Embryonic facial prominence (tissue), 1 donor: ENCODE data around the gene GP1BA.
A peak's percentile ranks its signal among the peaks of the same experiment; 100 is the strongest.

Experiments
- DNase-seq: peaks from one replicate; pipeline ENCODE4 v3.0.0-alpha.2; 2016; ENCODE audit errors: extremely low spot score

The GP1BA gene

DNA sequence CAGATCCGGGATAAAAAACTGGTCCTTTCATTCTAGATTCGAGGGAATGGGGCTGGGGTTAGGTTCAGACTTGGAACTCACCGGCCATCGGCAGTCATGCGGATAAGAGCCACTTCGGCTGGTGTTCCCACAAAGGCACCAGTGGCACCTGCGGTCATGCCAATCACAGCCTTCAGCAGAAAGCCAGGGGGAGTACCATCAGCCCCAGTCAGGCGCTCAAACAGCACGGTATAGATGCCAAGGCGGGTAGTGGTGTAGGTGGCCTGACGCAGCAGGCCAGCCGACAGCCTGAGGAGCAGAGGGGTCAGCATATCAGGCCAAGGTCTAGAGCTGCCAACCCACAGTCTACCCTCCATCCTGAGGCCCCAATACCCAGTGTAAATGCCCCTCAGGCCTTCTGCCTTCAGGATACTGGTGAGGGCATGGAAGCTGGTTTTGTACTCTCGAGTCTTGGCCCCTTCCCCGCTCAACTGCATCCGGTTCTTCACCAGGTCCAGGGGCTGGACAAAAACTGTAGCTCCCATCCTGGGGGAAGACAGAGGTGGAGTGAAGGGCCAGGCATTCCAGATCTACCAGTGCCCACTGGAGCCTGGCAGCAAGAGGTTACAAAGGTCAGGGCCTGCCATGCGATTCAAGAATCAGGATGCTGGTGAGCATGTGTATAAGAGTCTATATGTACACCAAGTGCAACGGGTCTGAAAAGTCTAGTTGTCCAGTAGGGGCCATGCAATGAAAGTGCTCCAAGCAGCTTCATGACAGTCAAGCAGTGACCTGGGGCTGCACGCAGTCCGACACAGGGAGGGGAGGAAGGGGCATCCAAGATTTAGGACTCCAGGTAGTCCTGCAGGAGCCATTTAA, 6.8 kb downstream of the GP1BA start:
- no peak for DNase-seq

DNA sequence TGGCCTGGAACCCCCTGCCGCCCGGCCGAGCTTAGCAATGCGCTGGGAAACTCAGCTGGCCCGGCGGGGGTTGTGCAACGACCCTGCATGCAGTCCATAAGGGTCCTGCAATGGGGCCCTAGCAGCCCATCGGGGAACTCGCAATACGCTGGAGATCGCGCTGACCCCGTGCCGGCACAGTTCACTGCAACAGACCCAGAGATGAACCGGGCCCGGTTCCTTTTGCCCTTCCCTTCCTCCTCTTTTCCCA, 7.4 kb downstream of the GP1BA start:
- DNase-seq = no peak

DNA sequence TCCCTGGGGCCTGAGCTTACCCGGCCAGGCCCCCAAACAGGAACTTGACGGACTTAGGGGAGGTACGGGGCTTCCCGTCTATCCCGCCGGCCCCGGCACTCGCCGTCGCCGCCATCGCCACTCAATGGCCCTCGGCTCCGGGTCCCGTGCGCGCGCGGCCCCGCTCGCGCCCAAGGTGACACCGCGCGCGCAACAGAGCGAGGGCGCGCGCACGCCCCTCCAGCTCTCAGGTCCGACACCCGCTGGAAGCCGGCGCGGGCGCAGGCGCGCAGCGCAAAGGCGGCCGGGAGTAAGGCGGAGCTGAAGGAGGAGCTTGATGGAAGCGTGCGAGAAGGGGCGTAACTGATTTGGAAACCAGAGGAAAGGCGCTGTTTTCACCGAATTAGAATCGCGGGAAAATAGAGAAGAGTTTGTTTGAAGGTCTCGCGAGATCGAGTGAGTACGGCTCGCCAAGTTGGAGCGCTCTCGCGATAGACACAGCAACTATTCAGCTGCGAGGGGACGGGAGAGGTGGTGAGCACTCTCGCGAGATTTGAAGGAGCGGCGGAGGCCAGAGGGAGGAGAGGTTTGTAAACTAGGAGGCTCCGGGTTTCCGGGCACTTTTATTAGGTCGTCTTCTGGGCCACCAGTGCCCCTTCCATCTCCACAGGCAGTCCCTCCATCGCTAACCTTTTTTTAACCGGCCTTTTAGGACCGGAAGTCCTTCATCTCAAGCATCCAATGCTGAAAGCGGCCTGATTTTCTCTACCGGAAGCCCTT, 7.9 kb downstream of the GP1BA start, which contains the start of the genes RNF167 and SLC25A11:
TSS of gene RNF167 (plus strand) at position 473 of the 759 bp plus-strand sequence. CDS start 642 bp downstream, outside the sequence.
TSS of gene SLC25A11 (minus strand) at position 251 of the 759 bp plus-strand sequence. CDS start at position 115, 136 bp downstream.
- DNase-seq = peak; percentile 100

DNA sequence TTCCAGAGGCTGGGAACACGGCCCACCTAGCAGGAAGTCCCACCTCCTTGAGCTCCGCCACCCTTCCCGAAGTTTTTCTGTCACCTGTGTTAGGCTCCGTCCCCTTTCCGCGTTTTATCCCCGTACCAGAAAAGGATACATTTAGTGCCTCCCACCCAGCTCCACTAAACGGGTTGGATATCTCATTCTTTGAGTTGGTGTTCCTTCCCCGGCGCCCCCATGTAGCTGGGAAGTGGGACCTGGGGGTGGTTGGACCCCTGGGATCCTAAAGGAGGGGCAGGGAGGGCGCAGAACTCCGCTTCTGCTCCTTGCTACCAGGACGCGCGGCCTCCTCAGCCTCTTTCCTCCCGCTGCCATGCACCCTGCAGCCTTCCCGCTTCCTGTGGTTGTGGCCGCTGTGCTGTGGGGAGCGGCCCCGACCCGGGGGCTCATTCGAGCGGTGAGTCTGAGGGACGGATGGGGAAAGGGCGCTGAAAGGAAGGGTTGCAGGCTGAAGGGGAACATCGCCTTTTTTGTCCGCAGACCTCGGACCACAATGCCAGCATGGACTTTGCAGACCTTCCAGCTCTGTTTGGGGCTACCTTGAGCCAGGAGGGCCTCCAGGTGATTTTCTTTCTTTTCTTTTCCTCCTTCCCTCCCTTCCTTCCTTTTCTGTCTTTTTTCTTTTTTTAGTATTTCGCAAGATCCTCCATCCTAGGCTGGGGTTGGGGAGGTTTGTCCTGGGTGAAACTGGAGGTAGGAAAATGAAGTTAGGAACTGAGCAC, 8.7 kb downstream of the GP1BA start:
- DNase-seq = no peak

DNA sequence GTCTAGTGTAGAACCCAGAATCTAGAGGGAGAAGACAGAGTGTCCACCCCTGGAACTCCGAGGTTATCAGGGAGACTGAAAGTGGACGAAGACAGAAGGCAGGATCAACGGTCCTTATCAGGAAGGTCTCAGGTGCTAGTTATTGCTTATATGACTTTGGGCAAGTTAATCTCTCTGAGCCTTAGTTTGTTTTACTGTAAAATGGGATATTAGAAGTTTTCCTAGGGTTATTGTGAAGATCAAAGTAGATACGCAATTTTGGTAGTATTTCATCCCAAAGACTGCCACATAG, 9.2 kb downstream of the GP1BA start:
- no peak for DNase-seq

DNA sequence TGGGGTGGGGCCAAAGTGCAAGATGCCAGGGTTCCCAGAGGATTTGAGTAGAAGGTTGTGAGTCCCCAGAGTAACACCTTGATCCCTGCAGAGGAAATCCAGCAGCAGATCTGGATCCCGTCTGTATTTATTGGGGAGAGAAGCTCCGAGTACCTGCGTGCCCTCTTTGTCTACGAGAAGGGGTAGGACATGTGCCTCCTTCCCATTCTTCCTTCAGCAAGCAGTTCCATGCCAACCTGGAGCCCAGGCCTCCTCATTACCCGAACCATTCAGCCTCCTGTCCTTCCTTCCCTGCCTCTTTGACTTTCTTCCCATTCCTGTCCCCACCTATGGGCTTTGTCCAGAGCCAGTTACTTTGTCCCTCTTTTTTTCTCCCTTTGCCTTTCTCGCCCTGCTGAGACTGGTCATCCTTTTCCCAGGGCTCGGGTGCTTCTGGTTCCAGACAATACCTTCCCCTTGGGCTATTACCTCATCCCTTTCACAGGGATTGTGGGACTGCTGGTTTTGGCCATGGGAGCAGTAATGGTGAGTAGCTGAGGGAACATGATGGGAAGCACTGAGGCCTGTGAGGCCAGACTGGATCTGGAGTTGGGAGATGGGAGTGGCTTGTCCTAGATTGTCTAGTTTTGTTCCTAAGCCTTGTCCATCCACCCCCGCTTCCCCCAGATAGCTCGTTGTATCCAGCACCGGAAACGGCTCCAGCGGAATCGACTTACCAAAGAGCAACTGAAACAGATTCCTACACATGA, 10.9 kb downstream of the GP1BA start:
- DNase-seq = no peak

DNA sequence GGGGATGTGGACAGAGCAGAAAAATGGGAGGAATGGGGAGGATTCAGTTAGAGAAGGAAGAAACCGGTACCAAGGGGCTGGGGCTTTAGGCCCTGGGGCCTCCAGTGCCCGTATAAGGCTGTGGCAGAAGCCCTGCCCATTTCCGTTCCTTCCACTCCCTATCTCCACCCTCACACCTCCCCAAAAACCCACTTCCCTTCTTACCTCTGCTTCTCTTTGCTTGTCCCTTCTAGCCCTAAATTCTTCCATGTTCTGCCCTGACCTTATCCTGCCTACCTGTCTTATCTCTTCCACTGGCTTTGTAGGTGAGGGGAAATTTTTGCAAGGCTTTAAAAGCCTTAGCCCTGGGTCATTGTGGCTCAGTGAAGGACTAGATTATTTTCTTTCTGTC, 12.1 kb downstream of the GP1BA start:
- no peak for DNase-seq

DNA sequence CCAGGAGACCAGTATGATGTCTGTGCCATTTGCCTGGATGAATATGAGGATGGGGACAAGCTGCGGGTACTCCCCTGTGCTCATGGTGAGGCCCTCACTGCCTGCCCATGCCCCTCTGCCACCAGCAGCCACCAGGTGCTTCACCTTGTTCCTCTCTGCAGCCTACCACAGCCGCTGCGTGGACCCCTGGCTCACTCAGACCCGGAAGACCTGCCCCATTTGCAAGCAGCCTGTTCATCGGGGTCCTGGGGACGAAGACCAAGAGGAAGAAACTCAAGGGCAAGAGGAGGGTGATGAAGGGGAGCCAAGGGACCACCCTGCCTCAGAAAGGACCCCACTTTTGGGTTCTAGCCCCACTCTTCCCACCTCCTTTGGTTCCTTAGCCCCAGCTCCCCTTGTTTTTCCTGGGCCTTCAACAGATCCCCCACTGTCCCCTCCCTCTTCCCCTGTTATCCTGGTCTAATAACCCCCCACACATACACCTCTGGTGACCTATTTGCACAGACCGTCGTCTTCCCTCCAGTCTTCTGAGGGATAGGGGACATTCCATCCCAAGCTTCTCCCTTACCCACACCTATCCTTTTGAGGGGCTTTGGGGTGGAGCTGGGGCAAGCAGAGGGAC, 12.6 kb downstream of the GP1BA start:
- no peak for DNase-seq

DNA sequence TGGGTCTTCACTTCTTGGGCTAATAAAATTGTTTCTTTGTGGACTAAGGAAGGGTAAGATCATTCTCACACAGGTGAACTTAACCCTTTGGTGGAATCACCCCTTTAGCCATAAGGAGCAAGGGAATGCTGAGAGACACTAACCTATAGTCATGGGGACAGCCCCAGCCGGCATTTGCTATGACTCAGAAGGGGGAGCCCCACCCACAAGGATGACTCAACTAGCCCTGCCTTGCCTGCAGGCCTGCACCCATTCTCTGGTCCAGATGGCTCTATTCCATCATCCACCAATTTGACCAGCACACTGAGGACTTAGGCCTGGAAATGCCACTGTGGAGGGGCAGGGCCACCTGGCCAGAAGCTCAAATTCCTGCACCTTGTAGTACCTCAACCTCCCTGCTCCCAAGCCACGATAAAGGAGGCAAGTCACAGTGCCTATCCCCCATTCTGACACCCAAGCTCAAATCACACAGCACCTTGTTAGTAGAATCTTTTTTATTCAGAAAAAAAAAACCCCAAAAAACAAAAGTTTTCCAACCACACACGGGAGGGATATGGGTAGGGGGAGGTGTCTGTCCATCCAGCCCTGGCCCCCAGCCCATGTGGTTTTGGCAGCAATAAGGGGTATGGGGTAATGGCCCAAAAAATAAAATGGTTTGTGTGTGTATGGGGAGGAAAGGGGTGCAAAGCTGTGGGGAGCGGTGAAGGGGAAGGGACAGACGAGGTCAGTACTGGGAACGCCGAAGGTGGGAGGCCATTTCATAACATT, 13.3 kb downstream of the GP1BA start:
- no peak for DNase-seq

DNA sequence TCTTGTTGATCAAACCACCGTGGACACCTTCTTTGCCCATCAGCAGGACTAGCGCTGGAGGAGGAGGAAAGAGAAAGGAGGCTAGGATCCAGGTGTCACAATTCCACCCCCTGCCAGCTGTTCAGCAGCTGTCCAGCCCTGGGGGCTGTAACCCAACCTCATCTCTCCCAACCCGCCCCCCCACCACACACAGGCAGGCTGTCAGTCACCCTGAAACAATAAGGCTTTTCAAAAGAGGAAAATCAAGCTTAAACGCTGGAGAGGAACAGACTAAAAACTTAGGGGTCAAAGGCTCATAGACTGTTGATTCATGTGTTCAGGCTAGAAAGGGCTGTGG, 13.8 kb downstream of the GP1BA start:
- no peak for DNase-seq

DNA sequence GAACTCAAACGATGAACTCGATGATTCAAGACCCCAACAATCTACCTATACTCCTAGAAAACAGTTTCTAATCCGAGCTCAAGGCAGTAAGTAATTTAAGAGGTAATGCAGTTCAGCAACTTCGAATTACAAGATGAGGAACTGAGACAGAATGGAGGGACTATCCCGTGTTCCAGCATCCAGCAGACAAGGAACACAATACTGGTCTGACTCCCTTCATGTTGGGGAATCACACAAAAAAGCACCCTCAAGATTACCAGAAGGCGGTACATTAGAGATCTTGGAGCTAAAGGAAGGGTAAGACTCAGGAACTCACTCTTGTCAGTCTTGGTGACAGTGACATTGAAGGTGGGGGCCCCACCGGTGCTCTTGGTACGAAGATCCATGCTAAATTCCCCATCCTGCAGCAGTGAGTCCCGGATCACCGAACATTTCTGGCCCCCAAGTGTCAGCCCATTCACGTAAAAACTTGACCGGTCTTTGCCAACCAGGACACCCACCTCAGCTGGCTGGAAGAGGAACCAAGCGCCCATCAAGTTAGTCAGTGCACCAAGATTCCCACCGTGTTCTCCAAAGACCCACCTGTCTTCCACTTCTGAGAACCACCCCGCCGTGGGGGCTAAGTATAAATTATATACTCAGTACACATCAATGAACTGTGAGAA, 14.4 kb downstream of the GP1BA start:
- DNase-seq = no peak

DNA sequence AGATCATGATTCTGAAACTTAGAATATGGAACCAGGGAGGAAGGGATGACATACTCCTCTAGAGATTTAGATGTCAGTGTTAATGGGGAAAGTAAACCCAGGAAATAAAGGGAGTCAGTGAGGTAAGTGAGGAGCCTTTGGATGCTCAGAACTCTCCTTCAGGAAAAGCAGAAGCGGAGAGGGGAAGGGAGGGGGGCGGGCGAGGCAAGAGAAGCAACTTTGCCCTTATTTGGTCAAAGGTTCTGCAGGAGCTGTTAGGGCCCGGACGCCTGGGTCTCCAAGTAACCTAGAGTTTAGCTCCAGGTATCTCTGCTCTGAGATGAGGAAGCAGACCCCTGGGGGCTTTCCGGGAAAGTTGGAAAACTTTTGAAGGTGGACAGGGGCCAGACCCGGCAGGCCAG, 14.9 kb downstream of the GP1BA start:
- DNase-seq = no peak

DNA sequence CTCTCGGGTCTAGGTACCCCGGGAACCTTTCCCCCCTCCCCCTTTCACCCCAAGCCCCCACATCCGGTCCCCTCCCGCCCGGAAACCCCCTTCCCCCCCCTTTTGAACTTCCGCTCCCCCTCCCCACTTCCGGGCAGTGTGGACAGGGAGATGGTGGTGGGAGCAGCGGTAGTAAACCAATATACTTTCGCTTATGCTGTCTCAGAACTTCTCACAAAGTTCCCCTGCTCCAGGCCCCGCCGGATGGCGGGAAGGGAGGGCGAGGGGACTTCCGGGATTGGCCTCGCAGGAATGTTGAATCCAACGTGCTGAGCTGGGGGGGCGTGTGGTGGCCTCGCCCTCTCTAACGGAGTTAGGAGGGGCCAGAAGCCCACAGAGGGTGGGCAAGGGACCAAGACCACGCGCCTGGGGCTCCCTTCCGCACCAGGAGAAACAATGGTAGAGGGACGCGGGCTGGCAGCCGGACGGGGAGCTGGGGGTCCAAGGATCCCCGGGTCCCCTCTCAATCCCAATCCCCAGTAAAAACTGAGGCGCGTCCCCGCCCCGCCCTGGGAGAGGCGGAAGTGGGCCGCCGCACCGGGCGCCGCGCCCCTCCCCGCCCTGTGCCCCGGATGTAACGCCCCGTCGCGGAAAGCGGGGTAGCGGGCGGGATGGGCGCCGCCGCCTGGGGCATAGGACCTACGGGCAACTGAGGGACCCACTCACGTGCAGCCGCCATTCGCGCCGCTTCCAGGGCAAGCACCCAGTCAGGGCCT, 15.5 kb downstream of the GP1BA start:
- no peak for DNase-seq

DNA sequence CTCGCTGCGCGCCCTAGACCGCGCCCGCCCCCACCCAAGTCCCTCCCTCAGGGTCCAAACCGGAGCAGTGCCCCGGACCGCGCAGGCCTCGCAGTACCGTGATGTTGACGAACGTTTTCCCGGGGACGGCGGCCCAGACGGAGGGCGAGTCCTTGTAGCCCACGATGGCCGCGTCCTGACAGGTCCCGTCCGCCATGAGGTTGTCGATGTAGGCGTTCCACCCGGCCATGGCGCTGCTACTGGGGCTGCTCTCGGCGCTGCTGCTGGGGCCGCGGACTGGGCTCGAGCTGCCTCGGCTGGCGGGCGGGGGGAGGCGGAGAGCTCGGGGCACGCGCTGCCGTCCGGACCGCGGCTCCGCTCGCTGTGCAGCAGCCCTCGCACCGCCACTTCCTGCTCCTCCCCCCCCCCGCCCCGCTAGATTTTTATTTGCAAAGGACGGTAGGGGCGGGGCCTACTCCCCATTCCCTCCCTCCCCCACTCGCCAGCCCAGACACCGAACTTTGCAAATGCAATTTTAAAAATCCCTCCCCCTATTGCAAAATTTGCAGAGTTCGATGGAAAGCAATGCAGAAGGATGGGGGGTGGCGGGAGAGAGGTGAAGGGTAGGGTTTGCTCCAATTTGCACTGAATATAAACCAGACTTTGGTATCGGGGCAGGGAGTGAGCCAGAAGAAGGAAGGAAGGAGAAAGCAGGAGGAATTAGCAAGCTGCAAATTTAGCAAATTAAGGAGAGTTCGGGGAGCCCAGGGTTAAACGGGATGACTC, 16.3 kb downstream of the GP1BA start, which contains the start of gene PFN1:
TSS of gene PFN1 (minus strand) at position 365 of the 765 bp plus-strand sequence. CDS start at position 229, 136 bp downstream.
- peak; percentile 88 for DNase-seq

DNA sequence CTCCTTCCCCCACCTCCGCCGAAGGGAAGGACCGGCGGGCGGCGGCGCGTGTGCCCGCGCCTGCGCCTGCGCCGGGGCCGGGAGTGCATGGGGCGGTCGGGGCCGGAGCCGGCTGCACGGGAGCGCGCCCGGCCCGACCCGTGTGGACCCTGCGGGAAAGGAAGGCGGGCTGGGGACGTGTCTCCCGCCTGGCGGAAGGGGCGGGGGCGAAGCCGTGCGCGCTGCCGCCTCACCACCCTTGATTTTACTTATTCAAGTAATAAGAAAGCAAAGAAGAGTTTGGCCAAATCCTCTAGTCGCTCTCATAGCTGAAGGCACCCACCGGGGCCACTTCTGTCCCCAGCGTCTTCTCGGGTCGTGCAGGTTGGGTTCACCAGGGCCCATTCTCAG, 16.8 kb downstream of the GP1BA start:
- DNase-seq = peak; percentile 80

DNA sequence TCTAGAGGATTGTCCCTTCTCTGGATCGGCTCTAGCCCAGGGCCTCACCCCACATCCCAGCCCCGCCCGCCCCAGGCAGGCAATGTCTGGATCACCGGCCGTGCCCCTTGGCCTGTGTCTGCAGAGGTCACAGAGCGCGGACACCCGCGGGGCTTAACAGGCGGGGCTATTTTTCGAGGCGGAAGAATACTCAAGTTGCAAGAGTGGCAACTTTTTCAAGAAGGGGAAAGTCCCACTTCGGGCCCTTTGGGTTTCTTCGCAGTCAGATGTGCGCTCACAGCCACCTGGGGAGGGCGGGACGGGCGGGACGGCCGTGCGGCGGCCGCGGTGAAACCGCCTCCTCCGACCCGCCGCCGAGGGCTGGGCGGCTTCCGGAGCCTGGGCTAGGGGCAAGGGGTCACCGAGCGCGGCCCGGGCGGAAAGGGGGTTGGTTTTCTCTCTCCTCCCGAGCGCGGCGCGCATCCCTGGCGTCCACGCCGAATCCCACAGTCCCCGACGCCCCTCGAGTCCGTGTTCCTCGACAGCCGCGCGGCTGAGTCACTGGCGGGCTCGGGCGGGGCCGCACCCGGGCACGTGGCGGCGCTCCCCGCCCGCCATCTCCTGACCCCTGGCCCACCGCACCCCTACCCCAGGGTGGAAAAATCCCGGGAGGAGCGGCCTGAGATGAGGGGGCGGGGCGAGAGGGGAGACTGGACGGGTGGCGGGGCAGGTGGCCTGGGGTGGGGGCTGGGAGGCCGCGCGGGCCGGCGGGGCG, 17.4 kb downstream of the GP1BA start:
- no peak for DNase-seq

DNA sequence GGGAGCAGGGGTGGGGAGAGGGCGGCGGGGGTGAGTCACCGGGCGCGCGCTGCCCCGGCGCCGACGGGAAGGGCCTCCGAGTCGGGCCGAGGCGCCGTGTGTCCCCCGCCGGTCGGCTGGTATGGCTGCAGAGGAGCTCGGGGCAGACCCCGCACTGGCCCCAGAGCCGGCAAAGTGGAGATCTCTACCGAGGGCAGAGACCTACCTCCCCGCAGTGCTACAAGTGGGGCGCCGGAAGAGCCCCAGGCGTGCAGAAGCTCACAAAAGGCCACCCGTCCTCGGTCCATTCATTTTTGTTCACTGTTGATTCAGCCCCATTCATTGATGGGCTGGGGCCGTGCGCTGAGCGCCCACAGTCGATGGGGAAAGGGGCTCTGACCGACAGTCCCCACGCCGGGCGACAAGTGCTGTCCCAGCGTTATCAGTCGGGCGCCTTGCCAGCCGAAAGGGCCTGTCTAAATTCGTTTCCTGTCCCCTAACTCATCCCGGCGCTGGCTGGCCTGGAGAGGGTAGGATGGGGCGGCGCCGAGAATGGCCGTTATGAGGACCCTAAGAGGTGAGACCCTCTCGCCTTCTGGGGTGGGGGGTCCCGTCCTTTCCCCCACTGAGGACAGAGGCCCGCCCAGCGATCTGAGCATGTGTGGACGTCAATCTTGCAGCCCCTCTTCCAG, 18.1 kb downstream of the GP1BA start:
- DNase-seq = no peak
